Breast epithelium (tissue), 3 donors: ENCODE results near the gene BRINP3.

Source experiments
- CTCF ChIP-seq, 3 donors: fragments of 450-650 bp; IDR thresholded peaks; one replicate each; pipeline ENCODE4 v1.5.1; 2016 to 2017; ENCODE audit warnings: antibody characterized with exemption in 3 of 3, mild to moderate bottlenecking in 3 of 3, moderate library complexity in 3 of 3
- POLR2A ChIP-seq: fragments of 450-650 bp; IDR thresholded peaks from one replicate; pipeline ENCODE4 v1.6.1; 2016; ENCODE audit warnings: antibody characterized with exemption, mild to moderate bottlenecking, moderate library complexity
- POLR2AphosphoS5 ChIP-seq, 3 donors: sonication (generic); formaldehyde crosslinking; IDR thresholded peaks; one replicate each; pipeline ENCODE4 v1.6.1; 2017; ENCODE audit warnings: antibody characterized with exemption in 3 of 3

- no peak for TF ChIP-seq POLR2A
- no peak for TF ChIP-seq POLR2AphosphoS5 (IDR thresholded peaks at IDR 0.05)
- TF ChIP-seq CTCF (IDR thresholded peaks at IDR 0.05): no peak
These were observed 202.9 kb downstream of the BRINP3 start for GRCh38 chr1:190274721-190275120.
